ENCODE data around the gene SPATA19.

SPATA19 gene

DNA sequence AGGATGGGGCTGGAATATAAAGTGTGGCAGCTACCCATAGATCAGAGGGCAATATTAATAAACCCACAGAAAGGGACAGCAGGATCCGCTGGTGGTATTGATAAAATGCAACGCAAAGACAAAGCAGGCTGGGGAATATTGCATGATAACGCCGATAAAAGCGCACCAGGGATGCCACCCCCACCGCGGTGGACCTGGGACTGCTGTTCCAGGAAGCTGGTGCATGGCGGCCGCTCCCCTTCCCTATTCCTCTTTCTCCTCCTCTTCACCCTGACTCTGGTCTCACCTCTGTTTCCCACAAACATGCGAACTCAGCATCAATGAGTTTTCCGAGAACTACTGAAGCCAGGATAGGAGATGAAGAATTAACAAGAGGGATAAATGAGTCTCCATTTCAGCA, 20.2 kb downstream of the SPATA19 start:
- Histone ChIP-seq H3K9ac (ENCODE audit: low read depth, low read length) (no peak overlapping the region), H3K9me3 (replicated peaks; ENCODE audit: low read length) (no peaks in the 10 kb centered on the region), H3K4me3 (ENCODE audit: low read length) (no peak overlapping the region), H3K27me3 (ENCODE audit: control insufficient read depth, insufficient read depth, low read length) (no peaks in the 10 kb centered on the region), H3K4me2 (ENCODE audit: low read length) (no peak overlapping the region), H3K36me3 (ENCODE audit: insufficient read depth, low read length) (no peaks in the 10 kb centered on the region), H3K4me1 (ENCODE audit: control insufficient read depth, insufficient read depth, low read length) (no peaks in the 10 kb centered on the region)

DNA sequence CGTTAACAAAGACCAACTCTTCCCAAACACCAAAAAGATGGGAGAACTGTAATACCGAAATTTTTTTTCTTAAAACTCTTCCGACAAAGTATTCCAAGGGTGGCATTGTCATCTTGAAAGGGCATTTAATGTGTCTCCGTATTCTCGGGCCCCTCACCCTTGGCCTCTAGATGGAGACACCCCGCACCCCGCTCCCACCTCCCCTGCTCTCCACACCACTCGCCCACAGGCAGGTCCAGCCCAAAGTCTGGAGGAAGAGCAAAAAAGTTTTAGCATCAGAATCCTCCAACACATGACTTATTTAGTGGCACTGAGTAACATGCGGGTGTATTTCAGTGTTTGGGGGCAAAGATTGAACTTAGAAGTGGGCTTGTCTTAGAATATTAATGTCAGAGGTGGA, 20.7 kb downstream of the SPATA19 start:
- no peaks in the 10 kb centered on the region for H3K36me3 ChIP-seq (ENCODE audit: insufficient read depth, low read length)
- H3K4me2 ChIP-seq (ENCODE audit: low read length), result no peak overlapping the region
- H3K9me3 ChIP-seq (replicated peaks; ENCODE audit: low read length), result no peaks in the 10 kb centered on the region
- H3K9ac ChIP-seq (ENCODE audit: low read depth, low read length), result no peak overlapping the region
- no peaks in the 10 kb centered on the region for H3K27me3 ChIP-seq (ENCODE audit: control insufficient read depth, insufficient read depth, low read length)
- H3K4me1 ChIP-seq (ENCODE audit: control insufficient read depth, insufficient read depth, low read length), result no peaks in the 10 kb centered on the region
- H3K4me3 ChIP-seq (ENCODE audit: low read length), result no peak overlapping the region

DNA sequence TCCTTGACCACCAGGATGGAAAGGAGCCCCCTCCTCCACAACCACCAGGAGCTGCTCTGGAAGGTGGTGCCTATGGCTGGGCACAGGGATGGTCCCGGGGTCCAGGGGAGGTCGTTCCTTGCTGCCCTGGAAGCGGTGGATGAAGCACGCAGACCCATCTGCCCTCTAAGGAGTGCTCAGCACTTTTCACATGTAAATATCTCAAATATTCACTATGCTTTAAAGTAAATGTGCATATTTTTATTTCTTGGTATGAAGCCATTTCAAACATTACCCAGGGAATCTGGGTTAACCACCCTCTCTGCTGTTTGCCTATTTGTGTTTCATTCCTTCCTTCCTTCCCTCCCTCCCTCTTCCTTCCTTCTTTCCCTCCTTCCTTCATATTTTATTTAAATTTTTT, 21.7 kb downstream of the SPATA19 start:
- Histone ChIP-seq H3K4me3 (ENCODE audit: low read length) (no peak overlapping the region), H3K4me1 (ENCODE audit: control insufficient read depth, insufficient read depth, low read length) (no peaks in the 10 kb centered on the region), H3K4me2 (ENCODE audit: low read length) (no peak overlapping the region), H3K9me3 (replicated peaks; ENCODE audit: low read length) (no peaks in the 10 kb centered on the region), H3K36me3 (ENCODE audit: insufficient read depth, low read length) (no peaks in the 10 kb centered on the region), H3K27me3 (ENCODE audit: control insufficient read depth, insufficient read depth, low read length) (no peaks in the 10 kb centered on the region), H3K9ac (ENCODE audit: low read depth, low read length) (no peak overlapping the region)

DNA sequence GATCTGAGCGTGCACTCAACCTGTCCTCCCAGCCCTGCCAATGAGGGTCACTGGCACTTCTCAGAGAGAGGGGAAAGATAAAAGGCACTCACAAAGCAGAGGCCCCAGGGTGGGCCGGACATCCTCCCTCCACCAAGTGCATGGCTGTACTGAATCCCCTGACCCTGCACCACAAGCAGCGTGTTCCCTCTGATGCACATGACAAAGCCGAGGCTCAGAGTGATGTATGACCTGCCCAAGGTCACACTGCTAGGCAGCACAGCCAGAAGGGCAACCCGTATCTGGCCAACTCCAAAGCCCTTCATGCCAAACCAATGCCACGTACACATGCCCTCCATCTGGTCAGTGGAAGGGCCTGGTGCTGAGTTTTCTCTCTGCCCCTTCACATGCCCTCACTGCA, 22.1 kb downstream of the SPATA19 start:
- H3K27me3 ChIP-seq (ENCODE audit: control insufficient read depth, insufficient read depth, low read length), result no peaks in the 10 kb centered on the region
- no peak overlapping the region for H3K4me2 ChIP-seq (ENCODE audit: low read length)
- no peak overlapping the region for H3K4me3 ChIP-seq (ENCODE audit: low read length)
- no peaks in the 10 kb centered on the region for H3K9me3 ChIP-seq (replicated peaks; ENCODE audit: low read length)
- H3K4me1 ChIP-seq (ENCODE audit: control insufficient read depth, insufficient read depth, low read length), result no peaks in the 10 kb centered on the region
- no peak overlapping the region for H3K9ac ChIP-seq (ENCODE audit: low read depth, low read length)
- no peaks in the 10 kb centered on the region for H3K36me3 ChIP-seq (ENCODE audit: insufficient read depth, low read length)

DNA sequence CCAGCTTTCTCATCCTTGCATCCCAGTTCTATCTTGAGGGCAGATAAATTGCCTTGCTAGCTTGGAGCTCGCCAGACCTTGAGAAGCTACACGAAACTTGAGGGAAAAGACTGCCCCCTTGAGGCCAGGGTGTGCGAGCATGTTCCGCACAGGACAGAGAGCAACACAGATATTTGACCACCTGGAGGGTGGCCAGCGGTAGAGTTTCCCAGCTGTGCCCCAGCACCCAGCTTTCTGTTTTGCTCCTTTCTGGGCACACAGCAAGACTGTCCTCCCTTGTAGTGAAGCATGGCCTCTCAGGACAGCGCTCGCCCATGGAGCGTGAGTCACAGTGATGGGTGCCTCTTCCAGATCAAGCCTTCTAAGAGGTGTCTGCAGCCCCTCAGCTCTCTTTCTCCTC, 23.5 kb downstream of the SPATA19 start:
- Histone ChIP-seq H3K4me1 (ENCODE audit: control insufficient read depth, insufficient read depth, low read length) (no peaks in the 10 kb centered on the region), H3K4me3 (ENCODE audit: low read length) (no peak overlapping the region), H3K9ac (ENCODE audit: low read depth, low read length) (no peak overlapping the region), H3K9me3 (replicated peaks; ENCODE audit: low read length) (peaks cover 3% of the 10 kb centered on the region), H3K36me3 (ENCODE audit: insufficient read depth, low read length) (no peaks in the 10 kb centered on the region), H3K4me2 (ENCODE audit: low read length) (no peak overlapping the region), H3K27me3 (ENCODE audit: control insufficient read depth, insufficient read depth, low read length) (no peaks in the 10 kb centered on the region)

DNA sequence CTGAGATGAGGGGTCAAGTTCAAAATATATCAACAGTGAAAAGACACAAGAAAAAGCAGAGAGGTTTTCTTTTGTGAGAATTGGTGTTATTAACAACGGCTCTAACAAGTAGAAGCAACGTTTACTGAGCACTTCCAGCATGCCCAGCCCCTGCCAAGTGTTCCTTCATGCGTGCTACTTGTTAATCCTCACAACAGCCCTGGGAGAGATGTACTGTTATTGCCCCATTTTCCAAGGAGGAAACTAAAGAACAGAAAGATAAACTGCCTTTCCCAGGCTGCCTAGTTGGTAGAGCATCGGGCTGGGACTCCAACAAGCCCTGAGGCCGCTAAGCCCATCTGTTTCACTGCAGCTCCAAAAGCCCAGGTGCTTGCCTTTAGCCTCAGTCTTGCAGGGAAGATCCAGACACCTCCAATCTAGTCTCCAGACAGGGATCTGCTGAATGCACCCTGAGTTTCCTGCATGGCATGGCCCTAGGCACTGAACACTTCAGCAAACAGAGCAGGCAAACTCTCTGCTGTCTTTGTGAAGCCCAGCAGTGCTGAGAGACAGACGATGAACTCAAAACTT, 25.5 kb downstream of the SPATA19 start:
- H3K36me3 ChIP-seq (ENCODE audit: insufficient read depth, low read length), result no peaks in the 10 kb centered on the region
- H3K27me3 ChIP-seq (ENCODE audit: control insufficient read depth, insufficient read depth, low read length), result no peaks in the 10 kb centered on the region
- H3K4me1 ChIP-seq (ENCODE audit: control insufficient read depth, insufficient read depth, low read length), result no peaks in the 10 kb centered on the region
- no peak overlapping the region for H3K9ac ChIP-seq (ENCODE audit: low read depth, low read length)
- H3K9me3 ChIP-seq (replicated peaks; ENCODE audit: low read length), result peaks cover 7% of the 10 kb centered on the region
- H3K4me2 ChIP-seq (ENCODE audit: low read length), result no peak overlapping the region
- H3K4me3 ChIP-seq (ENCODE audit: low read length), result no peak overlapping the region

DNA sequence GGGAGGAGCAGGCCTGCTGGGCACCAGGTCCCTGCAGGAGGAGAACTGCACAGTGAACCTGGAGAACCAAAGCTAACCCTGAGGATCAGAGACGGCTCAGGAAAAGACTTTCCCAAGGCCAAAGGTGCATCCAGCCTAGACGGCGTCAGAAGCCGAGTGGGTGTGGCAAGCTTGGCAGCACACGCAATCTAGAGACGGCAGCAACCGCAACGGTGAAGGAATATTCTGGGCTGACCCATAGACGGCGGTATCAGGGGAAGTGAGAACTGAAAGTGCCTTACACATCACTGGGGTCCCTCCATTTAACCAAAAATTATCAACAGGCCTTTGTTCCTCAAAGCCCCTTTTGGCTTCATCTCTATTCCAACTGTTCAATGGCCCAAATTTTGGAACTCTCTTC, 26.2 kb downstream of the SPATA19 start:
- no peaks in the 10 kb centered on the region for H3K4me1 ChIP-seq (ENCODE audit: control insufficient read depth, insufficient read depth, low read length)
- no peaks in the 10 kb centered on the region for H3K27me3 ChIP-seq (ENCODE audit: control insufficient read depth, insufficient read depth, low read length)
- H3K9me3 ChIP-seq (replicated peaks; ENCODE audit: low read length), result peaks cover 7% of the 10 kb centered on the region
- no peak overlapping the region for H3K9ac ChIP-seq (ENCODE audit: low read depth, low read length)
- no peak overlapping the region for H3K4me3 ChIP-seq (ENCODE audit: low read length)
- H3K4me2 ChIP-seq (ENCODE audit: low read length), result no peak overlapping the region
- no peaks in the 10 kb centered on the region for H3K36me3 ChIP-seq (ENCODE audit: insufficient read depth, low read length)

DNA sequence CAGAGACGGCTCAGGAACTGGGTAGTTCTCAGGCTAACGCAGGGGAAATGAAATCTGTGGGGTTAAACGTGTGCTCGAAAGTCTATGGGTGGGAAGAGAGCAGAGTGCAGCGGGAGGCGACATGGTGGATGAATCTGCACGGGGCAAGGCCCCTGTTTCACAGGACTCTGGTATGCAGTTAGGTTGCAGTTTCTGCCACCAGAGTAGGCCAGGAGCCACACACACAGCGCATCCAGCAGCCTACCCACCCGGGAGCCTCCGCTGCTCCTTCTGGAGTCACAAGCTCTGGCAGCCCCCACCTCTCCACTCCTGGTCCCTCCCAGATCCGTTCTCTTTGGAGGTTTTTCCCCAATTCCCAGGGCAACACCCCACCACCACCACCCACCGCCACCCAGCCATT, 27.0 kb downstream of the SPATA19 start:
- H3K9me3 ChIP-seq (replicated peaks; ENCODE audit: low read length), result peaks cover 7% of the 10 kb centered on the region
- H3K4me3 ChIP-seq (ENCODE audit: low read length), result no peak overlapping the region
- H3K27me3 ChIP-seq (ENCODE audit: control insufficient read depth, insufficient read depth, low read length), result no peaks in the 10 kb centered on the region
- H3K4me1 ChIP-seq (ENCODE audit: control insufficient read depth, insufficient read depth, low read length), result no peaks in the 10 kb centered on the region
- no peak overlapping the region for H3K4me2 ChIP-seq (ENCODE audit: low read length)
- no peak overlapping the region for H3K9ac ChIP-seq (ENCODE audit: low read depth, low read length)
- no peaks in the 10 kb centered on the region for H3K36me3 ChIP-seq (ENCODE audit: insufficient read depth, low read length)

DNA sequence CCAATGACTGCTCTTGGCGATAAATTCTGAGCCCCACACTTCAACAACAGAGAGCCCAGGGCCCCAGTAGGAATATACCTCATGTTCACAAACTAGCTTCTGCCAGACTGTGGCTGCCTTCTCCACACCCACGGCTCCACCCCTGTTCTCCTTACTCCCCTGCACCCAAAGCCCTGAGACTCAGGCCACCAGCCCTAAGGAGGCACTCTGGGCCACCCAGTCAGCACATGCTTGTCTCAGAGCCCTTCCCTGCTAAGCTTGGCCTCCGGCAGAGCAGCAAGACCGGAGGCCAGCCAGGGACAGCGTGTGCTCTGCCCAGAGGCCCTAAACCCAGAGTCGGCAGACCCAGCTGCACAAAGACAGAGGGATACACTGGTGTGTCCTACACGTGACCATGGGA, 27.9 kb downstream of the SPATA19 start:
- H3K4me1 ChIP-seq (ENCODE audit: control insufficient read depth, insufficient read depth, low read length), result no peaks in the 10 kb centered on the region
- H3K27me3 ChIP-seq (ENCODE audit: control insufficient read depth, insufficient read depth, low read length), result no peaks in the 10 kb centered on the region
- H3K9me3 ChIP-seq (replicated peaks; ENCODE audit: low read length), result peaks cover 7% of the 10 kb centered on the region
- no peaks in the 10 kb centered on the region for H3K36me3 ChIP-seq (ENCODE audit: insufficient read depth, low read length)
- no peak overlapping the region for H3K9ac ChIP-seq (ENCODE audit: low read depth, low read length)
- H3K4me2 ChIP-seq (ENCODE audit: low read length), result no peak overlapping the region
- no peak overlapping the region for H3K4me3 ChIP-seq (ENCODE audit: low read length)

DNA sequence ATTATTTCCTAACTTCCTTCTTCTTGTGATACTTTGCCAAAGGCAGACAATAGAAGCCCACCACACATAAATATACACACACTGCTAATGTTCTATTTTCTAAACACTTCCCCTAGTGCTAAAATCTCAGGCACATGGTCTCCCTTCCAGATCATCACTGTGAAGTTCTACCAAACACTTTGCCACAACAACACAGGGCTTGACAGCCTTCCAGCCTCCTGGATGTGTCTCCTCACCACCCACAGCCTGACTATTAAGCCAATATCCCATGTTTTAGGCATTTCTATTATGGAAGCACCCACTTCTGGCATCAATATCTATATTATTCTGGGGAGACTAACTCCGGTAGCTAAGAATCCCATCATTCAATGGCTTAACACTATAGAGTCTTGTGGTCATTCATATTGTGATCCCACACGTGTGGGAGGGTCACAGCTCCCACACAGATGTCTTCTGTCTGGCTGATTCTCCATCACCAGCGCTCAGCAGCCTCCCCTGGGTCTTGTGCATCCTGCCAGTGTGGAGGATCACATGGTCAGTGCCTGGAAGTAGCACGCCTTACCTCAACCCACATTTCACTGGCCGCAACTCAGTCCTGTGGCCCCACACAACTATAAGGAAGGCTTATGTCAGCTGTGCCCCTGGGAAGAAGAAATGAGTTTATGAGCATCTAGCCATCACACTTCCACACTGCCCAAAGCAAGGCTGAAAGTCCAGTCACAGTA, 29.0 kb downstream of the SPATA19 start:
- peaks cover 7% of the 10 kb centered on the region for H3K9me3 ChIP-seq (replicated peaks; ENCODE audit: low read length)
- no peak overlapping the region for H3K4me3 ChIP-seq (ENCODE audit: low read length)
- no peak overlapping the region for H3K4me2 ChIP-seq (ENCODE audit: low read length)
- H3K36me3 ChIP-seq (ENCODE audit: insufficient read depth, low read length), result no peaks in the 10 kb centered on the region
- no peaks in the 10 kb centered on the region for H3K4me1 ChIP-seq (ENCODE audit: control insufficient read depth, insufficient read depth, low read length)
- no peak overlapping the region for H3K9ac ChIP-seq (ENCODE audit: low read depth, low read length)
- no peaks in the 10 kb centered on the region for H3K27me3 ChIP-seq (ENCODE audit: control insufficient read depth, insufficient read depth, low read length)

DNA sequence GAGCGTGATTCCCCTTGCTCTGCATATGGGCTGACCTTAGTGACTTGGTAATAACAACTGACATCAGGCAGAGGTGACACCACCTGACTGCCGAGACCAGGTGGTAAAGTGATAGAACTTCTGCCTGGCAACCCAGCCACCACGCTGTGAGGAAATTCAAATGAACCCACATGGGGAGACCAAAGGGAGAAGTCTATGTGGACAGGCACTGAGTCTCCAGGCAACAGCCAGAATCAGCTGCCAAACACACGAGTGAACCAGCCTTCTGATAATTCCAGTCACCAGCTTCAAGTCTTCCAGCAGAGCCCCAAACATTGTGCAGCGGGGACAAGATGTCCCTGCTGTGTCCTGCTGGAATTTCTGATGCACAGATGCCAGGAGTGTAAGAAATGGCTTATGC, 29.7 kb downstream of the SPATA19 start:
- Histone ChIP-seq H3K4me2 (ENCODE audit: low read length) (no peak overlapping the region), H3K4me3 (ENCODE audit: low read length) (no peak overlapping the region), H3K9me3 (replicated peaks; ENCODE audit: low read length) (peaks cover 12% of the 10 kb centered on the region), H3K27me3 (ENCODE audit: control insufficient read depth, insufficient read depth, low read length) (no peaks in the 10 kb centered on the region), H3K36me3 (ENCODE audit: insufficient read depth, low read length) (no peaks in the 10 kb centered on the region), H3K4me1 (ENCODE audit: control insufficient read depth, insufficient read depth, low read length) (no peaks in the 10 kb centered on the region), H3K9ac (ENCODE audit: low read depth, low read length) (no peak overlapping the region)

DNA sequence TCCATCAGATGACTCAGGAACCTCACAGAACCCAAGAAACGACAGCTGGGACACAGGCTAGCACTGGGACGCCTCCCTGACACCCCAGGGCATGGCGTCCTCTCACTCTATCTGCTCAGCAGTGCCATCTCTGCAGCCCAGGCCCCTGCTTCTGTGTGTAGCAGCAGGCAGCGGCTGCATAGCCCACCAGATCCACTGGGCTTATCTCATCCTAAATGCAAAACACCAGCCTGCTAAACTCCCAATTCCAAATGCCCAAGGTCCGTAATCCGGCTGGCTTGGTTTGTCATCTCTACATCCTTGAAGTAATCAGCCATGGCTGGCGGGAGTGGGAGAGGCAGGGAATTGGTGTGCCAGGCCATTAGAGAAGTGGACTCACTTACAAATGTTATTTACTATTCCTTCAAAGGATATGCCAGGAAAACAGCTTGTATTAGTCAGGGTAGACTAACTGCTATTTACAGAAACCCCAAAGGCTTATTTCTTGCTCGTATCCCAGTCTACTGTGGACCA, 30.7 kb downstream of the SPATA19 start:
- Histone ChIP-seq H3K4me2 (ENCODE audit: low read length) (no peak overlapping the region), H3K4me3 (ENCODE audit: low read length) (no peak overlapping the region), H3K27me3 (ENCODE audit: control insufficient read depth, insufficient read depth, low read length) (no peaks in the 10 kb centered on the region), H3K4me1 (ENCODE audit: control insufficient read depth, insufficient read depth, low read length) (no peaks in the 10 kb centered on the region), H3K9ac (ENCODE audit: low read depth, low read length) (no peak overlapping the region), H3K36me3 (ENCODE audit: insufficient read depth, low read length) (no peaks in the 10 kb centered on the region), H3K9me3 (replicated peaks; ENCODE audit: low read length) (peaks cover 18% of the 10 kb centered on the region)

Measured in skeletal muscle satellite cell (primary cell).